BE2C (cell line): ENCODE results near the gene NAT10.

Experiments
- DNase-seq: peaks from one replicate; pipeline ENCODE4 v3.0.0-alpha.2; 2020
- H3K27me3 ChIP-seq: fragments of 250-450 bp; sonication (Bioruptor Pico); 2 replicates; pipeline ENCODE4 v1.5.1; 2020; ENCODE audit warnings: mild to moderate bottlenecking
- H3K36me3 ChIP-seq: fragments of 250-450 bp; sonication (Bioruptor Pico); 2 replicates; pipeline ENCODE4 v1.5.1; 2020; ENCODE audit warnings: mild to moderate bottlenecking
- H3K4me1 ChIP-seq: fragments of 250-450 bp; sonication (Bioruptor Pico); 2 replicates; pipeline ENCODE4 v1.5.1; 2020
- H3K4me3 ChIP-seq: 2 replicates; pipeline ENCODE4 v1.5.1; 2011; ENCODE audit warnings: low read depth, low read length
- H3K9me3 ChIP-seq: fragments of 250-450 bp; sonication (Bioruptor Pico); 2 replicates; pipeline ENCODE4 v1.5.1; 2020
- TF ChIP-seq, protein P1 (sequence below): IDR thresholded peaks from 2 replicates; pipeline ENCODE4 v1.5.1; 2012; ENCODE audit warnings: mild to moderate bottlenecking, low read depth, low read length

NAT10 gene

DNA sequence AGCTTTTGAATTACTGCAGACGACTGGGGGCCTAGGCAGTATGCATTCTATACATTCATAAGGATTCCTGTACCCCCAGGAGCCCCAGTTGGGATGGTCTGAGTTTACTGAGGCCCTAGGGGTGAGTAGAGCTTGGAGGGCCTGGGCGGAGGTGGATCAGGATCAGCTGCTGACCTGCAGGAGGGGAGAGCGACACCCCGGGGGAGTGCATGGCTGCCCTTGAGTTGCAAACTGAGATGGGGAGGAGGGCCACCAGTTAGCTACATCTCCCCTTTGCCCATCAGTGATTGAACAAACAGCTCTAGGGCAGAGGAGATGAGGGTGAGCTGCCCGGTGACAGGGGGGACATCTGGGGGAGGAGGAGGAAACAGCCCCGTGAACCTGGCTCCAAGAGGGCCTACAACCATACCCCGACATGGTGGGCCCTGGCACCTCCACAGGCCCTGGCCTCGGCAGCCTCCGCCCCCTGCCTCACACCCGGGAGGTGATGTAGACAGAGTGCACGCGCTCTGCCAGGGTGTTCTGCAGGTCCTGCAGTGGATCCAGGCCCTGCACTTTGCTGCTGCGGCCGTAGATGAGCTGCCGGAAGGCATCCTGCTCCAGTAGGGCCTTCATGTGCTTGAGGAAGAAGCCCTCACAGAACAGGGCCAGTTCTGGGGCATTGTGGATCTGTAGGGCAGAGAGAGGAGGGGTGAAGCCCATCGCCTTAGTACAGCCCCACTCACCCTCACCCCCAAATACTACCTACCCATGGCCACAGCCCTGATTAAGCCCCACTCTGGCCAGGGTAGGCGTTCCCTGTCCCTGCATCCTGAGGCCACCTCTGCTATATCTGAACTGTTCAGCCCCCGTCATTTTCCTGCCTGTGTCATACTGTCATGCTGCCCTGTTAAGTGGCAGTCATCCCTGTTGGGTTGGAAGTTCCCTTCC, 46.8 kb downstream of the NAT10 start:
- Histone ChIP-seq H3K27me3 (no peaks in the 10 kb centered on the region), H3K36me3 (peaks cover 8% of the 10 kb centered on the region), H3K9me3 (no peaks in the 10 kb centered on the region), H3K4me3 (no peak overlapping the region), H3K4me1 (peaks cover 3% of the 10 kb centered on the region; the same call in 1 of the 2 replicates)
- TF ChIP-seq, protein P1, sequence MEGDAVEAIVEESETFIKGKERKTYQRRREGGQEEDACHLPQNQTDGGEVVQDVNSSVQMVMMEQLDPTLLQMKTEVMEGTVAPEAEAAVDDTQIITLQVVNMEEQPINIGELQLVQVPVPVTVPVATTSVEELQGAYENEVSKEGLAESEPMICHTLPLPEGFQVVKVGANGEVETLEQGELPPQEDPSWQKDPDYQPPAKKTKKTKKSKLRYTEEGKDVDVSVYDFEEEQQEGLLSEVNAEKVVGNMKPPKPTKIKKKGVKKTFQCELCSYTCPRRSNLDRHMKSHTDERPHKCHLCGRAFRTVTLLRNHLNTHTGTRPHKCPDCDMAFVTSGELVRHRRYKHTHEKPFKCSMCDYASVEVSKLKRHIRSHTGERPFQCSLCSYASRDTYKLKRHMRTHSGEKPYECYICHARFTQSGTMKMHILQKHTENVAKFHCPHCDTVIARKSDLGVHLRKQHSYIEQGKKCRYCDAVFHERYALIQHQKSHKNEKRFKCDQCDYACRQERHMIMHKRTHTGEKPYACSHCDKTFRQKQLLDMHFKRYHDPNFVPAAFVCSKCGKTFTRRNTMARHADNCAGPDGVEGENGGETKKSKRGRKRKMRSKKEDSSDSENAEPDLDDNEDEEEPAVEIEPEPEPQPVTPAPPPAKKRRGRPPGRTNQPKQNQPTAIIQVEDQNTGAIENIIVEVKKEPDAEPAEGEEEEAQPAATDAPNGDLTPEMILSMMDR: no peak
- no peak for DNase-seq

DNA sequence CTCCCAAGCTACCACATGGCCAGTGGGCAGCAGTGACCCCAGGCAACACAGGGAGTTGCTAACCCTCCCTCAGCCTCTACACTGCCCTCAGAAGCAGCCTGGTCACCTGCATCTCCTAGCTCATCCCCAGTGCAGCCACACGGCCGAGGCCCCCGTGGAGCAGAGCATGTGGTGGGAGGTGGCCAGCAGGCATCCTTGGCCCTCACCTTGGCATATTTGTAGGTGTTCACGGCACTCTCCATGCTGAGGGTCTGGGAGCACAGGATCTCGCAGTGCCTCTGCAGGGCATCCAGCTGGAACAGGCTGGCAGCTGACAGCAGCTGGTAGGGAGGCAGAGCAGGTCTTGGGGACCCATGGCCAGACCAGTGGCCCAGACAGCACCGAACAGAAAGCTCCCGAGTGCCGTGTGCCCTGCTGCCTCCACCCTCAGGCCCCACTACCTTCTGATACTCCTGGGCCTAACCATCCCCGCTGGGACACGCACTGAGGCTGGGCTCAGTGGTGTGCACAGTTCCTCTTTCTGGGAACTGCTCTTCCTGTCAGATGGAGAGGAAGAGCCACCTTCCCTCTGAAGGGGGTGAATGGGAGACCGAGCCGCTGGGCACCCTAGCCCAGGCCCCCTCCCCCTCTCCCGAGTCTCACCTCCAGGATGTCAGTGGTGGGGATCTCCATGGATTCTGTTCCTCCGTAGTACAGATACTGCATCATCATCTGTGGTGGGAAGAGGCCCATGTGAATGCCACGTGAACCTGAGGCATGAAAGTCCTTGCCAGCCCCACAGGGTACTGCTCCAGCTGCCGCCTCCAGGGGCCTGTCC, 48.8 kb downstream of the NAT10 start:
- no peaks in the 10 kb centered on the region for H3K9me3 ChIP-seq
- no peak overlapping the region for H3K4me3 ChIP-seq
- TF ChIP-seq, protein P1: no peak
- DNase-seq: no peak
- H3K27me3 ChIP-seq: no peaks in the 10 kb centered on the region
- peaks cover 3% of the 10 kb centered on the region; the same call in 1 of the 2 replicates for H3K4me1 ChIP-seq
- H3K36me3 ChIP-seq: peaks cover 3% of the 10 kb centered on the region; the same call in 1 of the 2 replicates

DNA sequence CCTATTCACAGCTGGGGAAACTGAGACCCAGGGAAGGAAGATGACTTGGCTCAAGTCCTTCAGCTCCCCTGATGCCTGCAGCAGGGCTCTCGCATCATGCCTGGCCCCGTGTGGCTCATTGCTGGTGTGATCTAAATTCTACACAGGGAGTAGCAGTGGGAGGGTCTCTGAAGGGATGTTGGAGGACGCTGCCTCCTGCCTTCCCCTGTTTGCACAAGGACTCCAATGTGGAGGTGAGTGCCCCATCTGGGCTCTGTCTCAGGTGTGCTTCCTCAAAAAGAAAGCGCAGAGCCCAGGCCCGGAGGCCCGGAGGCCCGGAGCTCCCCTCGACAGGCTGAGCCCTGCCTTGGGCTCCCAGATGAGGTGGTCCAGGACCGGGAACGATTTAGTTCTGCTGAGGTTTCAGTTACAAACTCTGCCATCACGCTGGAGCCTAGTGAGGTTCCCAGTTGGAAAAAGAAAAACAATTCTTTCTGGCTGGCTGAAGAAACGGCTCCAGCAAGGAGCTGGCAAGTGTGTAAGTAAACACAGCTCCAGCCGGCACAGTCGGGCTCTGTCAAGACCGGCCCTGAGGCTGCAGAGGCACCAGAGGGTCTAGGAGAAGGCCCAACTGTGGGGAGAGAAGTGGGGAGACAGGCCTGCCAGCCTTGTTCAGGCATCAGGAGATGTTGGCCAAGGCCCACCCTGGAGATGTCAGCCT, 49.8 kb downstream of the NAT10 start:
- no peak for DNase-seq

DNA sequence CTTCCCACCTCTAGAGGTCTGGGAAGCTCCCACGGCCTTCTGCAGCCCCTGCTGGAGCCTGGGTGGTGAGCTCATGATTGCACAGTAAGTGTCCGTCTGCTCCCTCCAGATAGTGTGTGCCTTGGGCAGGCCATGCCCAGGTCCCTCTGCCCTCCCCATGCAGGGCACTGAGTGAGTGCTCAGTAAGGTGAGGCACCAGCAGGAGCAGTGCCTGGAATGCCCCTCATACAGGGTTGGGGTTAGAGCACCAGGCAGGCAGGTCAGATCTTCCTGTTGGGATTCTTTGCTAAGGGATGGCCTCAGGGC, 50.3 kb downstream of the NAT10 start:
- no peaks in the 10 kb centered on the region for H3K27me3 ChIP-seq
- H3K4me1 ChIP-seq: peaks cover 8% of the 10 kb centered on the region
- no peak for DNase-seq
- no peak overlapping the region for H3K4me3 ChIP-seq
- no peaks in the 10 kb centered on the region for H3K9me3 ChIP-seq
- TF ChIP-seq, protein P1: no peak
- H3K36me3 ChIP-seq: peaks cover 3% of the 10 kb centered on the region; the same call in 1 of the 2 replicates

More for the DNA sequence above, 49.8 kb downstream of the NAT10 start:
- H3K9me3 ChIP-seq: no peaks in the 10 kb centered on the region
- H3K27me3 ChIP-seq: no peaks in the 10 kb centered on the region
- H3K36me3 ChIP-seq: peaks cover 3% of the 10 kb centered on the region; the same call in 1 of the 2 replicates
- H3K4me1 ChIP-seq: peaks cover 10% of the 10 kb centered on the region
- H3K4me3 ChIP-seq: no peak overlapping the region
- TF ChIP-seq, protein P1: no peak

DNA sequence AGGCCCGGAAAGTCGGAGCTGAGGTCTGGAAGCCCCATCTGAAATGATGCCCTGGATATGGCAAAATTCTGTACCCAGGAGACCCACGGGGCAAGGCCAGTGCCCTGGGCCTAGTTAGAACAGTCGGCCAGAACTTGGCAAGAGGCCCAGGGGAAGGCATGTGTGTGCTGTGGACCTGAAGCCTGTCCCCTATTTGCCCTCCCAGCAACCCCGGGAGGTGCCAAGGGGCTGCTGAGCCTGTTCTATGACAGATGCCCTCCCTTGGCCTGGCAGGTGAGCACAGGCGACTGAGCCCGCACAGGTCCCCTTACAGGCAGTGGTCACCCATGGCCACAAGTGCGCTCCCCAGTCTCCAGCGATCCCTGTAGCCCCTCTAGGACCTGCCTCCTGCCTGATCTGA, 51.7 kb downstream of the NAT10 start:
- Histone ChIP-seq H3K27me3 (no peaks in the 10 kb centered on the region), H3K4me1 (peaks cover 8% of the 10 kb centered on the region), H3K4me3 (no peak overlapping the region), H3K9me3 (no peaks in the 10 kb centered on the region), H3K36me3 (0 out of 2 replicates have a peak, but pooled peaks cover under 1% of the 10 kb centered on the region)
- TF ChIP-seq, protein P1: no peak
- peak; percentile 37 for DNase-seq
